Brain microvascular endothelial cell (primary cell): ENCODE measurements around the gene C16orf95.
"Not testable (repeated sequence)": the region's sequence is repeated elsewhere in the genome, so short reads cannot be mapped to it uniquely, and the experiment has no call there.

ENCODE experiments used
- DNase-seq: peaks from one replicate; pipeline ENCODE4 v3.0.0-alpha.2; 2020
- H3K27ac ChIP-seq: fragments of 250-450 bp; sonication (Bioruptor Pico); 2 replicates; pipeline ENCODE4 v1.5.1; 2020; ENCODE audit warnings: mild to moderate bottlenecking, moderate library complexity
- H3K27me3 ChIP-seq: fragments of 250-450 bp; sonication (Bioruptor Pico); replicated peaks from 2 replicates; pipeline ENCODE4 v1.5.1; 2020; ENCODE audit warnings: mild to moderate bottlenecking
- H3K36me3 ChIP-seq: fragments of 250-450 bp; sonication (Bioruptor Pico); replicated peaks from 2 replicates; pipeline ENCODE4 v1.5.1; 2020; ENCODE audit warnings: mild to moderate bottlenecking
- H3K4me3 ChIP-seq: 2 replicates; pipeline ENCODE4 v1.5.1; 2011; ENCODE audit warnings: low read depth, mild to moderate bottlenecking, control low read depth, low read length, moderate library complexity
- CTCF ChIP-seq: IDR thresholded peaks from 2 replicates; pipeline ENCODE4 v1.5.1; 2011; ENCODE audit warnings: low read depth, mild to moderate bottlenecking, moderate library complexity, low read length, control low read depth, inconsistent platforms; ENCODE audit errors: missing control alignments
- in situ Hi-C: cut with HindIII; loops from 2 replicates; pipeline ENCODE4 v1.10.0; 2017; ENCODE audit warnings: low sequenced_read_pairs, low pct_ligation_motif_present

C16orf95 gene, protein sequence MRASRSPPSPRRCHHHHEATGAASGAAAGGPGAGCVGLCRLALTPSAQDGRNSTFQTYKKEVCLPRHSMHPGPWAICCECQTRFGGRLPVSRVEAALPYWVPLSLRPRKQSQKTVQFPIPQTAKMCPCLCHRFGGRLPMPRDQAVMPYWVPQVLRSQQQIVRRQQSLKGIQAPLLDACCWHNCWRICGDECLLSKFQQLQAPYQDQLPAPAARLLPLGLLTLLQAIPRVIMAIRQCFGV

DNA sequence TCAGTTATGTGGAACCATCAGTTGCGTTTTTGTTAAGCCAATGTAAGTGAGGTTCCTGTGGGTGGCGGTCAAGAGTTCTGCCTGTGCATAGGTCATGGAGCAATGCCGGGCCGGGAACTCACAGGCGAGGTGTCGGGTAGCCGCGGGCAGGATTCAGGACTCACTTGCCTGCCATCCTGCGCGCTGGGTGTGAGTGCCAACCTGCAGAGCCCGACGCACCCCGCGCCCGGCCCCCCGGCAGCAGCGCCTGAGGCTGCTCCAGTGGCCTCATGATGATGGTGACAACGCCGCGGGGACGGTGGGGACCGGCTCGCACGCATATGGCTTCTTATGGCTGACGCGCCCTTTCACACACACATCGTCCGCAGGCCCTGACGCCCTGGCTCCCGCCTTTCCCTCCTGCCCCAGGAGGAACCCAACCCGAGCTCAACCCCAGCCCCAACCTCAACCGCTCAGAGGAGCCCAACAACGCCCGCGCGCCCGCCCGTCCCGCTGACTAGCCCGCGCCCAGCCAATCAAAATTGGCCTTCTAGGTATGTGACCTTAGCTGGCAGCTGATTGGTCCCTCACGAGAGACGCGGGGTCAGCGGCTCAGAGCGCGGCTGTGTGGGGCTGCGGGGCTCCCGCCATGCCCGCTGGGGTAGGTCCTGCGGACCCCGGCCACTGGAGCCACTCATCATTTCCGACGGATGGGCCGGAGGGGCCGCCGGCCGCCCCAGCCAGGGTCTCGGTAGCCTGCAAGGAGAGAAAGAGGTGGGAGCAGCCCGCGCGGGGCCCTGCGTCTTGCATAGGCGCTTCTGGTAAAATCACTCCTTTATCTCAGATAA, at the start of gene C16orf95:
Gene C16orf95, minus strand, starts transcription at position 470 of the 827 bp plus-strand sequence. Its CDS starts 150 bp downstream, at position 320.
- DNase-seq: peak; percentile 93
- Histone ChIP-seq H3K27ac (peak within 1 kb of the TSS; percentile 87), H3K36me3 (peaks cover 2% of the 10 kb centered on the region), H3K4me3 (peak within 1 kb of the TSS; percentile 93), H3K27me3 (no peaks in the 10 kb centered on the region)
- TF ChIP-seq CTCF: peak; percentile 72
- in situ Hi-C loops: no loop called here

GRCh38 chr16:87366930-87367329, 49.7 kb upstream of the C16orf95 start:
- Histone ChIP-seq H3K4me3 (no peak overlapping the region), H3K27me3 (no peaks in the 10 kb centered on the region), H3K27ac (no peak overlapping the region), H3K36me3 (peaks cover 2% of the 10 kb centered on the region)
- in situ Hi-C loops: no loop called here
- no peak for TF ChIP-seq CTCF
- no peak for DNase-seq

DNA sequence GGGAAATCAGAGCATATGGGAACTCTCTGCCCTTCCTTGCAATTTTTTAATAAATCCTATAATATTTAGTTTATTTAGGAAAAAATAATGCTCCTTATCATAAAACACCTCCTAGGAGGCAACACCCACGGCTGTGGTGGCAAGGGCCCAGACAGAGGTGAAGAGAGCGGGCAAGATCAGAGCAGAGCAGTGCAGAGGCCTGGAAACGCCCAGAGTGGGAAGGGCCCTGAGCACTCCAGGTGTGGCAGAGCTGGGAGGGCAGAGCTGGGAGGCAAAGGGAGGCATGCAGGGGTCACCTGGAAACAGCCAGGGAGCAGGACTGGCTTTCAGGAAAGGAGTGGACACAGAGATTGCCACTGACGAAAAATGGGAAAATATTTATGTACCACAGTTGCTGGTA, 49.1 kb upstream of the C16orf95 start:
- no peak overlapping the region for H3K4me3 ChIP-seq

DNA sequence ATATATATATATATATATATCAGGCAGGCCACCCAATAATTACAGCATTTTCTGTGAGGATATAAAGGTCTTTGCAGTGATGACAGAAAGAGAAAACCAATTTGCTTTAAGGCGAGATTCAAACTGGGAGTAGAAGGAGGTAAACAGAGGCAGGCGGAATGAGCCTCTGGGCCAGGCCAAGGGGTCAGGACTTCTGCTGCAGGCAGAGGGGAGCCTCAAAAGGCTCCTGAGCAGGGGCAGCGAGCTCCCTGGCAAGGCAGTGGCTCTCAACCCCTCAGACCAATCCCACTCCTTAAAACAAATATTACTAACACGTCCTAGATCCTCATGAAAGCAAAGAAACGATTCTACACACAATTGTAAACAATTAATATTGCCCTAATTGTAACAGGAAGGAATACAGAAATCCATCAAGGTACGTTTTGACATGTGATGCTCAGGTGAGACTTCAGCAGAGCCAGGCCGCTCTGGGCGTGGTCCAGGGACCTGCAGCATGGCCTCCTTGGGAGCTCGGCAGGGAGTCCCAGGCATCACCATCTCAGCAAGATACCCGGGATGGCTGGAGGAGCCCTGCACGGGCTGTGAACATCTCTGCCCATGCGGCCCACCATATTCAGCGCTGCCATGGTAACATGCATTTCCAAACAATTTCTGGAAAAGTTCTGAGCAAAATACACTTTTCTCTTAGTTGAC, 48.0 kb upstream of the C16orf95 start:
- in situ Hi-C loops: no loop called here
- H3K27ac ChIP-seq: no peak overlapping the region
- no peak overlapping the region for H3K4me3 ChIP-seq
- no peaks in the 10 kb centered on the region for H3K27me3 ChIP-seq
- peaks cover 11% of the 10 kb centered on the region for H3K36me3 ChIP-seq
- no peak for TF ChIP-seq CTCF
- no peak for DNase-seq

More for the DNA sequence above, 49.1 kb upstream of the C16orf95 start:
- in situ Hi-C loops: no loop called here
- no peak overlapping the region for H3K27ac ChIP-seq
- peaks cover 6% of the 10 kb centered on the region for H3K36me3 ChIP-seq
- no peak for DNase-seq
- no peak for TF ChIP-seq CTCF
- H3K27me3 ChIP-seq: no peaks in the 10 kb centered on the region

GRCh38 chr16:87363771-87364455, 46.7 kb upstream of the C16orf95 start:
- Histone ChIP-seq H3K36me3 (peaks cover 20% of the 10 kb centered on the region), H3K27me3 (no peaks in the 10 kb centered on the region), H3K4me3 (no peak overlapping the region), H3K27ac (no peak overlapping the region)
- no peak for DNase-seq
- TF ChIP-seq CTCF: no peak
- in situ Hi-C loops: no loop called here

GRCh38 chr16:87362828-87363559, 45.8 kb upstream of the C16orf95 start:
- H3K27ac ChIP-seq, H3K27me3 ChIP-seq, in situ Hi-C loops, H3K4me3 ChIP-seq, DNase-seq: not testable (repeated sequence)
- H3K36me3 ChIP-seq: peaks cover 27% of the 10 kb centered on the region
